ENCODE data around the gene CA7. TPM values are rescaled to one million over a fixed set of nuclear protein-coding genes. Genes with fewer than 3 reads are reported as not detected.

The CA7 gene
- not detected in 2 replicates for total RNA-seq

GRCh38 chr16:66844342-66845079 lies at the start of gene CA7:
TSS of gene CA7 (plus strand) at chr16:66844414. CDS start at chr16:66844488, 74 bp downstream.

DNA sequence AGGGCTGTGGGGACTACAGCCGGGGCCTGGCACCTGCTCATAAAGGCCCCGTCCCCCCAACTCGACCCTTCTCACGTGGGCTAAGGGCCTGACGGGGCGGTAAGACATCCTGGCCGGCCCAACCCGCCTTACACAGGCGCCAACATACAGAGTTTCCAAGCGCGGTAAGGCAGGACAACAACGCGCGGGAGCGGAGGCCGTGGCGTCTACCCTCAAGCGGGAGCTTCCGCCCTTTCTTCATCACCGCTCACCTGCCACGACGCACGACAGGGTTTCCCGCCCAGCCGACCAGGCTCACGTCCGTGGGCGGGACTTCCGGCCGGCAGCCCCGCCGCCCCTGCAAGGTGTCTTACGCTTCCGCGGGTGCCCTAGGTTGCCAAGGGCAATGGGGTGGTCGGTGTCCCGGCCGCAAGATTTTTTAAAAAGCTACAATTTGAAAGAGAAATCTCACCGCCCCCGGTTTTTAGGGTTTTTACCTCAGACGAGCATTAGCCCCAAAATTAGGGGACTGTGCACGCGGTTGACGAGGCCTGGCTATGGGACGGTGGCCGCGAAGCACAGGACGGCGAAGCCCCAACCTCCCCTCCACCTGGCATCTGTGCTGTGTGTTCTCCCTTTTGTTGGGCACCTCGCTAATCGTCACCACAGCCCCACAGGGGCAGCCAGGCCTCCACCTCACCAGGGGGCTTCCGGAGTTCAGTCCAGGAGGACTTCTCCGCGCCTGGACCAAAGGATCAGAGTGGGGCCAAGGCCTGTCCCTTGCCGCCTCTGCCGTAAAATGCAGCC lies 42.7 kb upstream of the CA7 start, which contains the start of gene TERB1:
TERB1 (minus strand) TSS at position 265 of the 786 bp plus-strand sequence. CDS start 4,786 bp downstream, outside the sequence.

DNA sequence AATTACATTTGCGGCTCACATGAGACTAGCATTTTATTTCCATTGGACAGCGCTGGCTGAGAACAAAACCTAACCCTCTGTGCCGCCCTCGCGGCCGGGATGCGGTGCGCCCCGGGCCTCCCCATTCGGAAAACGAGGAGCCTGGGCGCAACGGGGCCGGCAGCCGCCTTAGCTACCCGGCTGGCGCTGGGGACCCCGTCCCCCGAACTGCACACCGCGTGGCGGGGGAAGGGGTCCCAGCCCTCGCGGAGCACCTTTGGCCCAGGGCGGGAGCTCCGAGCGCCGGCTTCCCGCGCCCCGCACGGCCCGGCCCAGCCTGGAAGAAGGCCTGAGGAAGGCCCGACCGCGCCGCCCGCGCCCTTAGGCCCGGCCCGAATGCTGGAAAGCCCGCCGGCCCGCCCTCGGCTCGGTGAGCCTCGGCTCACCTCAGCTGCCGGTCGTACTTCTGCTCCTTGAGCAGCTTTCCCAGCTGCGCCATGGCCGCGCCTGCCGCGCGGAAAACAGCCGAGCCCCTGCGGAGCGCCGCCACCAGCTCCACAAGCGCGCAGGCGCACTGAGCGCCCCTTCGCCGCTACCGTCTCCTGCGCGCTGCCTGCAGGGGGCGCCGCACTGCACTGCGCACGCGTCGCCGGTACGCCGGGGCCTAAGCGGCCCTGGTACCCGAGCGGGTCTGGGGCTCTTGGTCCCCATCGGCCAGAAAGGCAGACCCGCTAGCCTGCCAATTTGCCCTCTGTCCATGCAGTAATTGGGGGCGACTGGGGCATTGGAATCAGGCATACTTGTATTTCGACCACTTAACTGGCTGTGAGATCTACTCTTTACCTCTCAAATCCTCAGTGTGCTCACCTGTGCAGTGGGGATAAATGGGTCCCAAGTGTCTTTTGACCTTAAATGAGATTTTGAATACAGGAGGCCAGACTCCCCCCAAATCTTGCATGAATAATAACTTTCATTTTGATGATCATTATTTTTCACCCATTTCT lies 13.5 kb upstream of the CA7 start, which contains the start of gene NAE1:
NAE1 (minus strand) TSS at position 555 of the 983 bp plus-strand sequence; CDS start at position 478, 77 bp downstream.

DNA sequence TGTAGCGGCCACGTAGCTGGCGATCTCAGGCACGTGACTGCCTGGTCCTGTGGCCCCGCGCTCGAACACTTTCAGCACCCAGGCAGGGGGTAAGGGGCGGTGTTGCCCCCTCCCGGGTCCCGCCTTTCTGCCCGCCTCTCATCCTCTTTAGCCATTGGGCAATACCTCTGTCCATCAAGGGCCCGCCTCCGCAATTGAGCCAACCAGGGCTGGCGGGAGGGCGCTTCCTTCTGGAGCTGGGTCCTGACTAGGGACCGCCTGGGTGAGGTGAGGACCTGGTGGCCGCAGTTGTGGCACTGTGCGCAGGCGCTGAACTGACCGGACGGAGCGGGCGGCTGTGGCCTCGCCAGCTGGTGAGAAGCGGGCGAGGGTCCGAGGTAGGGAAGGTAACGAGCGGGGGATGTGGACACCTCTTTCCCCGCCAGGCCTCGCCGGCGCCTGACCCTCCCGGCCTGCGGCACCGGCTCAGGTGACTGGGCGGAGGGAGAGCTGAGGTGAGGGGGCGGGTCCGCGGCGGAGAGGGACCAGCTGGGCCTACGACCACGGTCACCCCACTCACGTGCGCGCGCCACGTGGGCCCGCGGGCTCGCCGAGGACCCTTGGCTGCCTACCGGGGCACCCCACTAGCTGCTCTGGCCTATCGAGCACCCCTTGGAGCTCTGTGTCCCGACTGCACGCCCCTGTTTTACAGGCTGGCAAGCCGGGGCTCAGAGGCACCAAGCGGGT lies 36.2 kb downstream of the CA7 start, which contains the start of gene PDP2:
PDP2 (plus strand) TSS at position 228 of the 726 bp plus-strand sequence. CDS start 3,770 bp downstream, outside the sequence.

Other genes starting within 250 kb of the CA7 start
- gene CMTM3, start 239.7 kb upstream of the CA7 start, total RNA-seq, result 48.8 and 65.7 TPM in 2 replicates
- gene CMTM4, start 147.7 kb upstream of the CA7 start, total RNA-seq, result 2.1 and 3.4 TPM in 2 replicates
- 64.4 and 68.7 TPM in 2 replicates for gene DYNC1LI2, start 92.8 kb upstream of the CA7 start, total RNA-seq
- not detected in 2 replicates for gene TERB1, start 42.8 kb upstream of the CA7 start, total RNA-seq
- 67.7 and 77.1 TPM in 2 replicates for gene NAE1, start 13.4 kb upstream of the CA7 start, total RNA-seq
- 2.4 TPM in 2 replicates for gene PDP2, start 36.1 kb downstream of the CA7 start, total RNA-seq
- not detected in 2 replicates for gene CDH16, start 74.5 kb downstream of the CA7 start, total RNA-seq
- gene RRAD, start 81.1 kb downstream of the CA7 start, total RNA-seq, result 2.3 and 2.4 TPM in 2 replicates
- gene CIAO2B, start 90.0 kb downstream of the CA7 start, total RNA-seq, result 105 and 128 TPM in 2 replicates
- gene CES2, start 91.1 kb downstream of the CA7 start, total RNA-seq, result 18.2 and 24.2 TPM in 2 replicates
- not detected in 2 replicates for gene CES3, start 116.9 kb downstream of the CA7 start, total RNA-seq
- 0.33 TPM in 1 of 2 replicates, not detected in the other for gene CES4A, start 144.2 kb downstream of the CA7 start, total RNA-seq
- gene CBFB, start 184.7 kb downstream of the CA7 start, total RNA-seq, result 55.3 and 62.4 TPM in 2 replicates